ENCODE results near the gene CAPN15.
A peak's percentile ranks its signal among the peaks of the same experiment; 100 is the strongest.

CAPN15 gene

GRCh38 chr16:589658-590187, 62.2 kb downstream of the CAPN15 start, which contains the start of gene RAB40C:
Gene RAB40C (plus strand): TSS chr16:590066. CDS start chr16:590292, 226 bp downstream.
- DNase-seq (ENCODE audit: insufficient read length, low spot score) (peak; percentile 99), FAIRE-seq (peak; percentile 98)
- TF ChIP-seq POU2F2 (IDR thresholded peaks at IDR 0.05; ENCODE audit: low read depth, low read length) (0 out of 2 replicates have a peak, but pooled peaks have one; percentile 47), POLR2A (IDR thresholded peaks at IDR 0.05; ENCODE audit: low read depth, low read length) (no peak)

GRCh38 chr16:590188-590814, 62.8 kb downstream of the CAPN15 start:
- TF ChIP-seq TAF1 (IDR thresholded peaks at IDR 0.05; ENCODE audit: low read depth, low read length) (no peak), SPI1 (IDR thresholded peaks at IDR 0.05; ENCODE audit: low read depth, low read length) (no peak), PAX5 (IDR thresholded peaks at IDR 0.05; ENCODE audit: insufficient read depth, low read length, severe bottlenecking) (no peak), POLR2A (IDR thresholded peaks at IDR 0.05; ENCODE audit: low read depth, low read length) (no peak), POLR2AphosphoS5 (IDR thresholded peaks at IDR 0.05; ENCODE audit: low read depth, low read length) (no peak), POU2F2 (IDR thresholded peaks at IDR 0.05; ENCODE audit: low read depth, low read length) (no peak)
- DNase-seq (ENCODE audit: insufficient read length, low spot score) (no peak), FAIRE-seq (no peak)

- FAIRE-seq (peak; percentile 41), DNase-seq (ENCODE audit: insufficient read length, low spot score) (no peak)
- no peak for TF ChIP-seq PAX5 (IDR thresholded peaks at IDR 0.05; ENCODE audit: insufficient read depth, low read length, severe bottlenecking)
- no peak for TF ChIP-seq TAF1 (IDR thresholded peaks at IDR 0.05; ENCODE audit: low read depth, low read length)
- TF ChIP-seq POLR2AphosphoS5 (IDR thresholded peaks at IDR 0.05; ENCODE audit: low read depth, low read length): no peak
- TF ChIP-seq POU2F2 (IDR thresholded peaks at IDR 0.05; ENCODE audit: low read depth, low read length): no peak
- TF ChIP-seq POLR2A (IDR thresholded peaks at IDR 0.05; ENCODE audit: low read depth, low read length): no peak
- TF ChIP-seq SPI1 (IDR thresholded peaks at IDR 0.05; ENCODE audit: low read depth, low read length): no peak
Measured at GRCh38 chr16:590815-591200, 63.3 kb downstream of the CAPN15 start.

GRCh38 chr16:591231-591630, 63.7 kb downstream of the CAPN15 start:
- FAIRE-seq: no peak
- TF ChIP-seq SPI1 (IDR thresholded peaks at IDR 0.05; ENCODE audit: low read depth, low read length) (no peak), POLR2AphosphoS5 (IDR thresholded peaks at IDR 0.05; ENCODE audit: low read depth, low read length) (no peak)
- no peak for DNase-seq (ENCODE audit: insufficient read length, low spot score)

- DNase-seq (ENCODE audit: insufficient read length, low spot score) (no peak), FAIRE-seq (no peak)
- TF ChIP-seq PAX5 (IDR thresholded peaks at IDR 0.05; ENCODE audit: insufficient read depth, low read length, severe bottlenecking) (no peak), POLR2A (IDR thresholded peaks at IDR 0.05; ENCODE audit: low read depth, low read length) (no peak), POU2F2 (IDR thresholded peaks at IDR 0.05; ENCODE audit: low read depth, low read length) (no peak), SPI1 (IDR thresholded peaks at IDR 0.05; ENCODE audit: low read depth, low read length) (no peak), POLR2AphosphoS5 (IDR thresholded peaks at IDR 0.05; ENCODE audit: low read depth, low read length) (no peak), TAF1 (IDR thresholded peaks at IDR 0.05; ENCODE audit: low read depth, low read length) (no peak)
Measured at GRCh38 chr16:591892-592517, 64.5 kb downstream of the CAPN15 start.

- no peak for TF ChIP-seq SPI1 (IDR thresholded peaks at IDR 0.05; ENCODE audit: low read depth, low read length)
- TF ChIP-seq PAX5 (IDR thresholded peaks at IDR 0.05; ENCODE audit: insufficient read depth, low read length, severe bottlenecking): no peak
- no peak for TF ChIP-seq POLR2AphosphoS5 (IDR thresholded peaks at IDR 0.05; ENCODE audit: low read depth, low read length)
- TF ChIP-seq POU2F2 (IDR thresholded peaks at IDR 0.05; ENCODE audit: low read depth, low read length): no peak
- TF ChIP-seq POLR2A (IDR thresholded peaks at IDR 0.05; ENCODE audit: low read depth, low read length): no peak
- no peak for TF ChIP-seq TAF1 (IDR thresholded peaks at IDR 0.05; ENCODE audit: low read depth, low read length)
- DNase-seq (ENCODE audit: insufficient read length, low spot score) (no peak), FAIRE-seq (no peak)
Measured at GRCh38 chr16:592518-593306, 65.2 kb downstream of the CAPN15 start.

GRCh38 chr16:593406-593805, 65.9 kb downstream of the CAPN15 start:
- no peak for FAIRE-seq
- DNase-seq (ENCODE audit: insufficient read length, low spot score): no peak
- TF ChIP-seq POU2F2 (IDR thresholded peaks at IDR 0.05; ENCODE audit: low read depth, low read length) (no peak), PAX5 (IDR thresholded peaks at IDR 0.05; ENCODE audit: insufficient read depth, low read length, severe bottlenecking) (no peak), POLR2A (IDR thresholded peaks at IDR 0.05; ENCODE audit: low read depth, low read length) (no peak), TAF1 (IDR thresholded peaks at IDR 0.05; ENCODE audit: low read depth, low read length) (no peak), POLR2AphosphoS5 (IDR thresholded peaks at IDR 0.05; ENCODE audit: low read depth, low read length) (no peak)

GRCh38 chr16:593807-594206, 66.3 kb downstream of the CAPN15 start:
- FAIRE-seq (no peak), DNase-seq (ENCODE audit: insufficient read length, low spot score) (no peak)
- TF ChIP-seq POLR2AphosphoS5 (IDR thresholded peaks at IDR 0.05; ENCODE audit: low read depth, low read length) (no peak), PAX5 (IDR thresholded peaks at IDR 0.05; ENCODE audit: insufficient read depth, low read length, severe bottlenecking) (no peak), POLR2A (IDR thresholded peaks at IDR 0.05; ENCODE audit: low read depth, low read length) (no peak), POU2F2 (IDR thresholded peaks at IDR 0.05; ENCODE audit: low read depth, low read length) (no peak), SPI1 (IDR thresholded peaks at IDR 0.05; ENCODE audit: low read depth, low read length) (no peak), TAF1 (IDR thresholded peaks at IDR 0.05; ENCODE audit: low read depth, low read length) (no peak)

GRCh38 chr16:595094-595528, 67.6 kb downstream of the CAPN15 start:
- no peak for FAIRE-seq
- no peak for TF ChIP-seq POLR2A (IDR thresholded peaks at IDR 0.05; ENCODE audit: low read depth, low read length)
- TF ChIP-seq TAF1 (IDR thresholded peaks at IDR 0.05; ENCODE audit: low read depth, low read length): no peak
- no peak for TF ChIP-seq SPI1 (IDR thresholded peaks at IDR 0.05; ENCODE audit: low read depth, low read length)
- no peak for TF ChIP-seq PAX5 (IDR thresholded peaks at IDR 0.05; ENCODE audit: insufficient read depth, low read length, severe bottlenecking)
- no peak for TF ChIP-seq POU2F2 (IDR thresholded peaks at IDR 0.05; ENCODE audit: low read depth, low read length)
- no peak for TF ChIP-seq POLR2AphosphoS5 (IDR thresholded peaks at IDR 0.05; ENCODE audit: low read depth, low read length)
- no peak for DNase-seq (ENCODE audit: insufficient read length, low spot score)

Data from GM12891 (cell line).